ENCODE measurements around the gene AP2A2.

GRCh38 chr11:898143-898511, 27.5 kb upstream of the AP2A2 start:
- TF ChIP-seq CTCF (IDR thresholded peaks at IDR 0.05): no peak
- TF ChIP-seq POLR2AphosphoS5 (IDR thresholded peaks at IDR 0.05): no peak
- no peak for TF ChIP-seq EP300 (IDR thresholded peaks at IDR 0.05)
- no peak for TF ChIP-seq POLR2A (IDR thresholded peaks at IDR 0.05)

All from stomach (tissue), 4 donors.